Calu3 (cell line): ENCODE results near the gene NME8. TPM values are rescaled to one million over a fixed set of nuclear protein-coding genes. Genes with fewer than 3 reads are reported as not detected.

Source experiments
- BruUV-seq: library from RNA; stranded (reverse); fragments of 400-500 nt; replicated peaks from 2 replicates; lab custom pipeline; 2021; lab: Mats Ljungman, UMichigan
- CTCF ChIA-PET: fragments of 300-600 bp; sonication (Branson Sonifier 250); formaldehyde crosslinking; loops from one replicate; lab custom pipeline; 2022; ENCODE audit warnings: antibody characterized with exemption; lab: Charles Lee
- DNase-seq: peaks from one replicate; pipeline ENCODE4 v3.0.0; 2022
- H3K27ac Mint-ChIP-seq: one replicate; pipeline ENCODE4 v1.8.0; 2022; ENCODE audit warnings: mixed read lengths; ENCODE audit not compliant: unreplicated experiment
- H3K27me3 Mint-ChIP-seq: one replicate; pipeline ENCODE4 v1.8.0; 2022; ENCODE audit warnings: mixed read lengths; ENCODE audit not compliant: unreplicated experiment
- H3K36me3 Mint-ChIP-seq: one replicate; pipeline ENCODE4 v1.8.0; 2022; ENCODE audit warnings: mild to moderate bottlenecking, moderate library complexity, mixed read lengths; ENCODE audit not compliant: insufficient read depth, unreplicated experiment
- H3K4me1 Mint-ChIP-seq: one replicate; pipeline ENCODE4 v1.8.0; 2022; ENCODE audit warnings: mild to moderate bottlenecking, low read depth, mixed read lengths; ENCODE audit not compliant: unreplicated experiment
- H3K4me3 Mint-ChIP-seq: one replicate; pipeline ENCODE4 v1.8.0; 2022; ENCODE audit warnings: mild to moderate bottlenecking, low read depth, moderate library complexity, mixed read lengths; ENCODE audit not compliant: unreplicated experiment
- H3K9me3 Mint-ChIP-seq: one replicate; pipeline ENCODE4 v1.8.0; 2022; ENCODE audit warnings: low read depth, mixed read lengths; ENCODE audit not compliant: unreplicated experiment
- CTCF ChIP-seq: fragments of 200-600 bp; IDR thresholded peaks from one replicate; pipeline ENCODE4 v1.8.0; 2022; ENCODE audit warnings: antibody characterized with exemption; ENCODE audit not compliant: unreplicated experiment
- intact Hi-C: fragments of 100-400 bp; cut with micrococcal nuclease; formaldehyde crosslinking; loops from one replicate; pipeline ENCODE4 v1.10.0; 2022; ENCODE audit not compliant: unreplicated experiment
- total RNA-seq: library from RNA; stranded (reverse); gene quantifications from 2 replicates; pipeline ENCODE4 v1.2.3, GENCODE V29; 2022

The NME8 gene
- total RNA-seq, 1 experiment from 2014 or later = not detected

GRCh38 chr7:37916673-37917660 lies 68.6 kb downstream of the NME8 start, which contains the start of gene SFRP4:
Gene SFRP4, minus strand, starts transcription at chr7:37916817. Its CDS starts 280 bp downstream, at chr7:37916537.
- H3K4me1 Mint-ChIP-seq = peaks cover 35% of the 10 kb centered on the region
- intact Hi-C loops = loop anchor here (1.0 to 5.0 kb wide), 3 partner anchors 155 to 305 kb away; no protein-coding TSS in a partner anchor
- TF ChIP-seq CTCF = peak; percentile 71
- H3K4me3 Mint-ChIP-seq = peak within 1 kb of the TSS; percentile 78
- DNase-seq = peak; percentile 78
- CTCF ChIA-PET = interaction anchor here (0.7 to 3.1 kb wide), 23 partner anchors 11 to 1007 kb away, joined by 3 to 21 read pairs (median 4); partner anchors contain the start of gene STARD3NL
- peak within 1 kb of the TSS; percentile 31 for H3K27ac Mint-ChIP-seq
- BruUV-seq = no TSS peak
- H3K36me3 Mint-ChIP-seq = peaks cover 38% of the 10 kb centered on the region
- H3K9me3 Mint-ChIP-seq = no peaks in the 10 kb centered on the region
- peaks cover 29% of the 10 kb centered on the region for H3K27me3 Mint-ChIP-seq

GRCh38 chr7:37918526-37918925 lies 70.1 kb downstream of the NME8 start:
- Mint-ChIP-seq H3K9me3 (peaks cover 3% of the 10 kb centered on the region), H3K27me3 (peaks cover 29% of the 10 kb centered on the region), H3K4me1 (peaks cover 48% of the 10 kb centered on the region), H3K27ac (no peak overlapping the region), H3K4me3 (no peak overlapping the region), H3K36me3 (peaks cover 39% of the 10 kb centered on the region)
- intact Hi-C loops = loop anchor here (5.0 kb wide), 2 partner anchors 154 to 304 kb away; no protein-coding TSS in a partner anchor
- peak; percentile 22 for TF ChIP-seq CTCF
- CTCF ChIA-PET = interaction anchor here (0.6 to 3.1 kb wide), 3 partner anchors 26 to 936 kb away, joined by 3 to 19 read pairs (median 3); no protein-coding TSS in a partner anchor
- DNase-seq = no peak
- no TSS peak for BruUV-seq

GRCh38 chr7:37920305-37920848 lies 72.0 kb downstream of the NME8 start, which contains the start of gene EPDR1:
Gene EPDR1, plus strand, starts transcription at chr7:37920640. Its CDS starts 300 bp downstream, at chr7:37920940.
- intact Hi-C loops = loop anchor here (2.0 to 5.0 kb wide), 3 partner anchors 22 to 258 kb away; partner anchors contain the start of gene STARD3NL
- Mint-ChIP-seq H3K4me1 (peaks cover 48% of the 10 kb centered on the region), H3K36me3 (peaks cover 39% of the 10 kb centered on the region), H3K27me3 (peaks cover 26% of the 10 kb centered on the region), H3K27ac (peak within 1 kb of the TSS; percentile 68), H3K4me3 (peak within 1 kb of the TSS; percentile 94), H3K9me3 (peaks cover 3% of the 10 kb centered on the region)
- DNase-seq = peak; percentile 90
- TF ChIP-seq CTCF = peak; percentile 57
- no TSS peak for BruUV-seq
- CTCF ChIA-PET = interaction anchor here (0.6 to 1.9 kb wide), 15 partner anchors 10 to 720 kb away, joined by 3 to 8 read pairs (median 3); no protein-coding TSS in a partner anchor
